ENCODE measurements around the gene PON2.

DNA sequence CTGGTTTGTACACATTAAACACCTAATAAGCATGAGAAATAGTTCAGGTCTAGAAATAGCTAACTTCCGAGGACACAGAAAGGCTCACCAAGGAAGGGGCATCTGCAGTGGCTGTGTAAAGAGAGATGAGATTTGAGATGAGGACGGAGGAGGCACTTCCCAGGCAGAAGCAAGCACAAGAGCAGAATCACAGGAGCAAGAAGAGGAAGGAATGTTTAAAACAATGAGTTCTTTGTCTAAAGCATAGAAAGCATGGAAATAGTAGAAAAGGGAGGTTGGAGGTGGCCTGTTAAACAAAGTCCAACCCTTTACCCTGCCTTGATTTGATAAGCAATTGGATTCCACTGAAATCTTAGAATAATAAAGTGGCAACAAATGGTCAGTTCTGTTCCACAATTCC, 27.1 kb downstream of the PON2 start:
- TF ChIP-seq POLR2A (IDR thresholded peaks at IDR 0.05) (no peak), CTCF (IDR thresholded peaks at IDR 0.05) (no peak)

Measured in heart left ventricle (tissue), 13 donors.